GM12875 (cell line): Measurements from ENCODE around the gene MAML2.
"Not testable (repeated sequence)": the region's sequence is repeated elsewhere in the genome, so short reads cannot be mapped to it uniquely, and the experiment has no call there.

Experiments used
- H3K4me3 ChIP-seq: one replicate; pipeline ENCODE4 v1.5.1; 2011; ENCODE audit warnings: low read depth, low read length, control low read depth
- TF ChIP-seq, protein P1 (sequence below): IDR thresholded peaks from 2 replicates; pipeline ENCODE4 v1.5.1; 2011; ENCODE audit warnings: low read depth, mild to moderate bottlenecking, control low read depth, inconsistent platforms, low read length, moderate library complexity, borderline replicate concordance; ENCODE audit not compliant: insufficient read depth

MAML2 gene

DNA sequence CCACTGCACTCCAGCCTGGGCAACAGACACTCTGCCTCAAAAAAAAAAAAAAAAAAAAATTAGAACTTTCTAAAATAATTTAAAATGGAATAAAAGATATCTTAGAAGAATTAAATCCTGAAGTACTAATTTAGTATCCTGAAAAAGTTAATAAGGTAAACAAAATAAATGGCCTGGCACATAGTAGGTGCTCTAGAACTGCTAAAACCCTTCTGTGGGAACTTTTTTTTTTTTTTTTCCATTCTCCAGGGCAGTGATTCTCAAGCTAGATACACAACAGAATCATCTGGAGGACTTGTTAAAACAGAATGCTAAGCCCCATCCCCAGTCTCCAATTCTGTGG is 65.3 kb downstream of the MAML2 start:
- TF ChIP-seq, protein P1, sequence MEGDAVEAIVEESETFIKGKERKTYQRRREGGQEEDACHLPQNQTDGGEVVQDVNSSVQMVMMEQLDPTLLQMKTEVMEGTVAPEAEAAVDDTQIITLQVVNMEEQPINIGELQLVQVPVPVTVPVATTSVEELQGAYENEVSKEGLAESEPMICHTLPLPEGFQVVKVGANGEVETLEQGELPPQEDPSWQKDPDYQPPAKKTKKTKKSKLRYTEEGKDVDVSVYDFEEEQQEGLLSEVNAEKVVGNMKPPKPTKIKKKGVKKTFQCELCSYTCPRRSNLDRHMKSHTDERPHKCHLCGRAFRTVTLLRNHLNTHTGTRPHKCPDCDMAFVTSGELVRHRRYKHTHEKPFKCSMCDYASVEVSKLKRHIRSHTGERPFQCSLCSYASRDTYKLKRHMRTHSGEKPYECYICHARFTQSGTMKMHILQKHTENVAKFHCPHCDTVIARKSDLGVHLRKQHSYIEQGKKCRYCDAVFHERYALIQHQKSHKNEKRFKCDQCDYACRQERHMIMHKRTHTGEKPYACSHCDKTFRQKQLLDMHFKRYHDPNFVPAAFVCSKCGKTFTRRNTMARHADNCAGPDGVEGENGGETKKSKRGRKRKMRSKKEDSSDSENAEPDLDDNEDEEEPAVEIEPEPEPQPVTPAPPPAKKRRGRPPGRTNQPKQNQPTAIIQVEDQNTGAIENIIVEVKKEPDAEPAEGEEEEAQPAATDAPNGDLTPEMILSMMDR = no peak
- no peak overlapping the region for H3K4me3 ChIP-seq

DNA sequence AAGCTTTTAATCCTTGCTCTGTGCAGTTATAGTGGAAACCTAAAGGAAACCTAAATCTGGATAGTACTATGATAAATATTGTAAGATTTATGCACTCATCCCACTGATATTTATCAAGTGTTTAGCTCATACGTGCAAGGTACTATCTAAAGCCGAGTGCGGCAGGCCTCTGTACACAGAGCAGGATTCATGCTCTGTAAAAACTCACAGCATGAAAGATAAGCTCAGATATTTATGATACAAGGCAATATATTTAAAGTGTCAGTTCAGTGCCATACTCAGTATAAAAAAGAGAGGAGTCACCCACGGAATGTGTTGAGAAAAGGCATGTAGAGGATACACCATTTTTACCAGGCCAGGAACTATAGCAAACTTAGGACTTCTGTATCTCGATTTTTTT is 66.2 kb downstream of the MAML2 start:
- no peak overlapping the region for H3K4me3 ChIP-seq
- TF ChIP-seq, protein P1 = no peak

DNA sequence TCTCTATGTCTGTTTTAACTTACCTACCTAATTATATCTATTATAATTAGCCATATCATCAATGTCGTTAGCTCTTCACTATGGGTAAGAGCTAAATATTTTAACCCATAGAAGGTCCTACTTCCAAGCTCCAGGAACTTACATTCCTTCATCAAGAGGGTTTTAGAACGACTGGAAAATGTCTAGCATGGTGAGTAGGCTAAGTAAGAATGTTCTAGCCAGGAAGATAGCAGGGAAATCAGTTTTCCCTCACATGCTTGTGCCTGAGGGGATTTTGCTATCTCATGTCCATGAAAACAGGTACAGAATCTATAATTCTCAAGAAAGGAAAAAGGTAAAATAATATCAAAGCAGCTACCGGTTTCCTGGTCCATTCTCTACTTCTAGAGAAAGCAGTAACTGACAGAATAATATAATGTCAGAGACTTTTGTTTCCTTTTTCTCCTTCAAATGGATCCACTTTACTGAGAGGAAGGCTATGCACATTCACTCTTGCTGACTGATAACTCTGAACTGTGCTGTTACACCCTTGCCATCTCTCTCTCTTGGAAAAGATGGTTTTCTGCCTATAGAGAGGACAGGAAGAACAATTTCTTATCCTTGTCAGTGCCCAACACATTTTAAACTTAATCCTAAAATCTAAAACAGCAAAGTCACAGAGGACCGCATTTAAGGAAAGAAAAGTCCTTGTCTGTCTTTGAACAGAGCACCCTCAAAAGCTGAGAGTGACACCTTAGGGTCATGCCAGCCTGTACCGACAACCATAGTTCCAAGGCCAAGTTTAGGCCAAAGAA is 67.0 kb downstream of the MAML2 start:
- no peak overlapping the region for H3K4me3 ChIP-seq
- TF ChIP-seq, protein P1 = no peak

DNA sequence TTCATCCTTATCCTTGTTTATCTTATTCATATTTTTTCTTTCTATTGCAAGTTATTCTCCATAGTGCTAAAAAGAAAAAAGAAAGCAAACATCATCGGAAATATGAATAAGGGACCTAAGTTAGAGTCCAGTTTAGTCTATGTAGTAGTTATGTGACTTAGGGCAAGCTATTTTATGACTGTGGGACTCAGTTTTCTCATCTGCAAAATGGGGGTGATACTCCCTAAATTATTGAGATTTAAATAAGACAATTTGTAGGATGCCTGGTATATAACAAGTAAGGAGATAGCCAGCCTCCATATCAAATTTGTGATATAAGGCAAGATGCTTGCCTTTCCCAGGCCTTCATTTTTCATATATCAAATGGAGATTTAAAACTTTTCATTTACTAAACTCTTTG is 69.5 kb downstream of the MAML2 start:
- TF ChIP-seq, protein P1 = no peak
- no peak overlapping the region for H3K4me3 ChIP-seq

DNA sequence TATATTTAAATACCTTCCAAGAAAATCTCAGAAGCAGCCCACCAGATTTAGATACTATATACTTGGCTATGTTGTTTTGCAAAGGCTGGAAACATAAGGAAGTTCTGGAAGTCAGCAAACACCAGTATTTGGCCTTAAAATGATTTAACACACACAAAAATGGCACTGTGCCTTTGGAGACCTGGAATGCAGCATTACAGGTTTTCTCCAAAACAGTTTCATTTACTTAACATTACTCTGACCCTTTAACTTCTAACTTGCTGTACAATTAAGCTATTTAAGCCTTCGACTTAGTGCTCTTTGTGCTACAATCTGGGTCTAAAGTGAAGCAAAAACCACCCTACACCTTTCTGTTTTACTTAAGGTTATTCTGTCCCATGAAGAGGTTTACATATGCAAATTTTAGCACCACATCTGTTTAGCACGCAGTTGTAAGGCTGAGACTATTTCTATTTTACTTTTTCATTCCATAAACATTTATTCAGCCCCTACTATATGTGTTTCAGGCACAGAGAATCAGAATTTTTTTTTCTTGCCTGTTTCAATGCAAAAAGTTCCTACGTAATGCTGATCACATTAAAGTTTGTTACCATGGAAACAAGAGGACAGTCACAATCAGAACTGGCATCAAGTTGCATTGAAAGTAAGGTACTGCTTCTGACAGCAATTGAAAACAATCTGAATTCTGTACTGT is 70.3 kb downstream of the MAML2 start:
- TF ChIP-seq, protein P1 = no peak
- no peak overlapping the region for H3K4me3 ChIP-seq

DNA sequence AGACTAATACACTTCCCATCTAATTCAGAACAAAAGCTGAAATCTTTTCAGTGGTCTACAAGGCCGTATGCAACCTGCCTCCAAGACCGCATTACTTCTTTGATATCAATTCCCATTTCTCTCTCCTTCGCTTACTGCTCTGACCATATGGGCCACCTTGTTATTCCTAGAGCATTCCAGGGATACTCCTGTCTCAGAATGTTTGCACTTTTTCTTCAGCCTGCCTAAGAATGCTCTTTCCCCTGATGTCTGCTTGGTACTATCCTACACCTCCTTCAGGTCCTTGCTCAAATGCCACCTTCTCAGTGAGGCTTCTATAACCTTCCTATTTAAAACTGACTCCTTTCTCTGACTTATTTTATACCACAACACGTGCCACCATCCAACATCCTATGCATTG is 71.2 kb downstream of the MAML2 start:
- no peak overlapping the region for H3K4me3 ChIP-seq
- TF ChIP-seq, protein P1 = no peak

DNA sequence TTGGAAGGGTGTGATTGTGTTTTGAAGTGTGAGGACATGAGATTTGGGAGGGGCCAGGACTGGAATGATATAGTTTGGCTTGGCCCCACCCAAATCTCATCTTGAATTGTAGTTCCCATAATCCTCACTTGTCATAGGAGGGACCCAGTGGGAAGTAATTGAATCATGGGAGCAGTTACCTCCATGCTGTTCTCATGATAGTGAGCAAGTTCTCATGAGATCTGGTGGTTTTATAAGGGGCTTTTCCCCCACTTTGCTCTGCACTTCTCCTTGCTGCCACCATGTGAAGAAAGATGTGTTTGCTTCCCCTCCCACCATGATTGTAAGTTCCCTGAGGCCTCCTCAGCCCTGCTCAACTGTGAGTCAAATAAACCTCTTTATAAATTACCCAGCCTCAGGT is 71.6 kb downstream of the MAML2 start:
- not testable (repeated sequence) for H3K4me3 ChIP-seq

DNA sequence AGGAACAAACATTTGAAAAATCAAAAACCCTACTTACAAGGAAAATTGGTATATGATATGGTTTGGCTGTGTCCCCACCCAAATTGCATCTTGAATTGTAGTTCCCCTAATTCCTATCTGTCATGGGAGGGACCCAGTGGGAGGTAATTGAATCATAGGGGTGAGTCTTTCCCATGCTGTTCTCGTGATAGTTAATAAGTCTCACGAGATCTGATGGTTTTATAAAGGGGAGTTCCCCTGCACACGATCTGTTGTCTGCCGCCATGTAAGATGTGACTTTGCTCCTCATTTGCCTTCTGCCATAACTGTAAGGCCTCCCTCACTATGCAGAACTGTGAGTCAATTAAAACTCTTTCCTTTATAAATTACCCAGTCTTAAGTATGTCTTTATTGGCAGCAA is 74.5 kb downstream of the MAML2 start:
- not testable (repeated sequence) for H3K4me3 ChIP-seq
